GM23338 (cell line): Measurements from ENCODE around the gene SLC7A6. TPM values are rescaled to one million over a fixed set of nuclear protein-coding genes. Genes with fewer than 3 reads are reported as not detected.

Experiments
- ATAC-seq: fragments of 200-7000 bp; cut with Tn5 transposase; 3 replicates; pipeline ENCODE4 v1.9.1; 2020
- DNase-seq: peaks from one replicate; pipeline ENCODE4 v3.0.0-alpha.2; 2015; ENCODE audit warnings: low spot score
- H2AFZ ChIP-seq: fragments of 200-600 bp; sonication (generic); 2 replicates; pipeline ENCODE4 v1.8.0; 2016; ENCODE audit warnings: antibody characterized with exemption, mild to moderate bottlenecking, moderate library complexity
- H3F3A ChIP-seq: fragments of 200-600 bp; sonication (generic); replicated peaks from 2 replicates; pipeline ENCODE4 v1.8.0; 2017; ENCODE audit warnings: antibody characterized with exemption, mixed run types, low read depth
- H3K27ac ChIP-seq: fragments of 200-600 bp; sonication (generic); 2 replicates; pipeline ENCODE4 v1.6.1; 2016; ENCODE audit warnings: low read depth
- H3K27me3 ChIP-seq: fragments of 200-600 bp; sonication (generic); 2 replicates; pipeline ENCODE4 v1.8.0; 2016; ENCODE audit warnings: mild to moderate bottlenecking, mixed run types, moderate library complexity; ENCODE audit not compliant: insufficient read depth
- H3K36me3 ChIP-seq: fragments of 200-600 bp; sonication (generic); 2 replicates; pipeline ENCODE4 v1.8.0; 2016; ENCODE audit warnings: mild to moderate bottlenecking; ENCODE audit not compliant: insufficient read depth
- H3K4me1 ChIP-seq: fragments of 200-600 bp; sonication (generic); 2 replicates; pipeline ENCODE4 v1.8.0; 2016; ENCODE audit warnings: mild to moderate bottlenecking, moderate library complexity; ENCODE audit not compliant: insufficient read depth
- H3K4me2 ChIP-seq: fragments of 200-600 bp; sonication (generic); 2 replicates; pipeline ENCODE4 v1.7.1; 2017; ENCODE audit warnings: mixed run types
- H3K4me3 ChIP-seq: fragments of 200-600 bp; sonication (generic); 2 replicates; pipeline ENCODE4 v1.6.1; 2016; ENCODE audit warnings: mixed run types
- H3K79me2 ChIP-seq: fragments of 200-600 bp; sonication (generic); replicated peaks from 2 replicates; pipeline ENCODE4 v1.8.0; 2017; ENCODE audit warnings: mild to moderate bottlenecking; ENCODE audit not compliant: insufficient read depth
- H3K9me2 ChIP-seq: fragments of 200-600 bp; sonication (generic); 2 replicates; pipeline ENCODE4 v1.8.0; 2017; ENCODE audit not compliant: insufficient read depth
- H4K20me1 ChIP-seq: fragments of 200-600 bp; sonication (generic); replicated peaks from 2 replicates; pipeline ENCODE4 v1.8.0; 2017; ENCODE audit warnings: mild to moderate bottlenecking; ENCODE audit not compliant: insufficient read depth
- H3K27ac Mint-ChIP-seq: 2 replicates; pipeline ENCODE4 v1.8.0; 2020; ENCODE audit warnings: inconsistent platforms, mild to moderate bottlenecking, moderate library complexity, mixed read lengths
- H3K27me3 Mint-ChIP-seq: 3 replicates; pipeline ENCODE4 v1.8.0; 2022; ENCODE audit warnings: low read depth, mild to moderate bottlenecking, moderate library complexity, mixed read lengths, inconsistent platforms; ENCODE audit not compliant: insufficient read depth, poor library complexity
- H3K36me3 Mint-ChIP-seq: 3 replicates; pipeline ENCODE4 v1.8.0; 2021; ENCODE audit warnings: low read depth, mild to moderate bottlenecking, inconsistent platforms, moderate library complexity, mixed read lengths
- H3K4me1 Mint-ChIP-seq: 3 replicates; pipeline ENCODE4 v1.8.0; 2020; ENCODE audit warnings: mild to moderate bottlenecking, inconsistent platforms, mixed read lengths
- H3K4me3 Mint-ChIP-seq: 3 replicates; pipeline ENCODE4 v1.8.0; 2021; ENCODE audit warnings: moderate library complexity, mild to moderate bottlenecking, inconsistent platforms, mixed read lengths
- H3K9me3 Mint-ChIP-seq: 3 replicates; pipeline ENCODE4 v1.8.0; 2020; ENCODE audit warnings: moderate library complexity, mild to moderate bottlenecking, inconsistent platforms, mixed read lengths
- CREB1 ChIP-seq: fragments of 250-450 bp; sonication (Bioruptor Pico); IDR thresholded peaks from 2 replicates; pipeline ENCODE4 v1.5.0; 2020; ENCODE audit warnings: low read depth, mild to moderate bottlenecking, moderate library complexity
- CTCF ChIP-seq, 2 experiments: fragments of 200-600 bp in 1 of 2; sonication (generic) in 1 of 2; conservative IDR thresholded peaks; 2 replicates each; pipeline versions ENCODE4 v1.5.1 to v1.6.1; 2016 to 2017; ENCODE audit warnings: antibody characterized with exemption in 2 of 2, low read depth in 2 of 2, mild to moderate bottlenecking in 2 of 2, moderate library complexity in 1 of 2
- ETS1 ChIP-seq: IDR thresholded peaks from 2 replicates; pipeline ENCODE4 v1.6.1; 2016; ENCODE audit warnings: antibody characterized with exemption
- EZH2 ChIP-seq: fragments of 200-600 bp; sonication (generic); IDR thresholded peaks from one replicate; pipeline ENCODE4 v1.8.0; 2017; ENCODE audit warnings: antibody characterized with exemption, mild to moderate bottlenecking, low read depth; ENCODE audit not compliant: unreplicated experiment
- EZH2phosphoT487 ChIP-seq: fragments of 200-600 bp; sonication (generic); IDR thresholded peaks from one replicate; pipeline ENCODE4 v1.8.1; 2018; ENCODE audit warnings: antibody characterized with exemption; ENCODE audit not compliant: unreplicated experiment
- JUNB ChIP-seq: IDR thresholded peaks from one replicate; pipeline ENCODE4 v1.6.1; 2016; ENCODE audit warnings: antibody characterized with exemption; ENCODE audit not compliant: unreplicated experiment
- NANOG ChIP-seq: IDR thresholded peaks from 2 replicates; pipeline ENCODE4 v1.6.1; 2016; ENCODE audit warnings: antibody characterized with exemption, borderline replicate concordance
- STAT1 ChIP-seq: IDR thresholded peaks from one replicate; pipeline ENCODE4 v1.6.1; 2016; ENCODE audit warnings: antibody characterized with exemption; ENCODE audit not compliant: unreplicated experiment
- ZNF114 ChIP-seq: fragments of 250-450 bp; sonication (Bioruptor Pico); IDR thresholded peaks from 2 replicates; pipeline ENCODE4 v1.5.0; 2020; ENCODE audit warnings: mild to moderate bottlenecking, moderate library complexity
- ZNF462 ChIP-seq: fragments of 250-450 bp; sonication (Bioruptor Pico); IDR thresholded peaks from 2 replicates; pipeline ENCODE4 v1.5.0; 2020; ENCODE audit warnings: mild to moderate bottlenecking, moderate library complexity
- polyA plus RNA-seq: library from polyadenylated mRNA; unstranded; fragments of >200 nt; fragmentation: Nextera tagmentation; extraction: Ambion mirVana; gene quantifications from 2 replicates; pipeline ENCODE4 v1.2.1, GENCODE V29; 2016
- total RNA-seq: library from RNA; depleted of rRNA; stranded (reverse); fragments of >200 nt; shearing (Covaris generic); gene quantifications from 2 replicates; pipeline ENCODE4 v1.2.3, GENCODE V29; 2014

SLC7A6 gene
- total and polyA plus RNA-seq, 2 experiments from 2014 or later, result 16.6 to 30.9 TPM

GRCh38 chr16:68231384-68232136, 32.8 kb upstream of the SLC7A6 start (continued):
- TF ChIP-seq ZNF462 (CRISPR knock-in tag) (no peak), CTCF (conservative IDR thresholded peaks at IDR 0.05; ENCODE audit: low read depth in 2 of 2) (no peak), STAT1 (no peak), ZNF114 (CRISPR knock-in tag) (no peak), JUNB (no peak), NANOG (no peak)

- H4K20me1 ChIP-seq, result peaks cover 18% of the 10 kb centered on the region
- ATAC-seq (no peak), DNase-seq (no peak)
- H3K27ac ChIP-seq, result no peak overlapping the region
- H3K4me1 ChIP-seq, result peaks cover 17% of the 10 kb centered on the region
- H2AFZ ChIP-seq, result no peak overlapping the region
- Mint-ChIP-seq H3K4me1 (peaks cover 22% of the 10 kb centered on the region), H3K27me3 (peaks cover 13% of the 10 kb centered on the region), H3K27ac (no peak overlapping the region), H3K4me3 (no peak overlapping the region), H3K36me3 (peaks cover 46% of the 10 kb centered on the region), H3K9me3 (no peaks in the 10 kb centered on the region; the same call in 2 of the 3 replicates)
- H3K27me3 ChIP-seq, result no peaks in the 10 kb centered on the region
- H3K9me2 ChIP-seq, result no peaks in the 10 kb centered on the region
- peaks cover 20% of the 10 kb centered on the region for H3F3A ChIP-seq
- no peak overlapping the region for H3K4me3 ChIP-seq
- peaks cover 5% of the 10 kb centered on the region; the same call in 1 of the 2 replicates for H3K36me3 ChIP-seq
- H3K4me2 ChIP-seq, result no peak overlapping the region
- peaks cover 23% of the 10 kb centered on the region for H3K79me2 ChIP-seq
- TF ChIP-seq EZH2phosphoT487 (no peak), ETS1 (no peak), ZNF114 (CRISPR knock-in tag) (no peak), JUNB (no peak), EZH2 (no peak), STAT1 (no peak), CREB1 (no peak)
Measured at GRCh38 chr16:68232335-68232734, 32.0 kb upstream of the SLC7A6 start.
